ENCODE results near the gene ELOVL1.
A peak's percentile ranks its signal among the peaks of the same experiment; 100 is the strongest.
"Not testable (repeated sequence)": the region's sequence is repeated elsewhere in the genome, so short reads cannot be mapped to it uniquely, and the experiment has no call there.

ELOVL1 gene

GRCh38 chr1:43381612-43382011, 13.8 kb upstream of the ELOVL1 start:
- DNase-seq (ENCODE audit: low spot score): no peak

- DNase-seq (ENCODE audit: low spot score): no peak
Observed at GRCh38 chr1:43379476-43379875, 11.7 kb upstream of the ELOVL1 start.

- no peak for DNase-seq (ENCODE audit: low spot score)
Observed at GRCh38 chr1:43377831-43378230, 10.0 kb upstream of the ELOVL1 start.

- no peak for DNase-seq (ENCODE audit: low spot score)
Observed at GRCh38 chr1:43376723-43377235, 9.0 kb upstream of the ELOVL1 start.

- DNase-seq (ENCODE audit: low spot score): peak; percentile 88
Observed at GRCh38 chr1:43373066-43373940, 5.5 kb upstream of the ELOVL1 start.

GRCh38 chr1:43372172-43372571, 4.4 kb upstream of the ELOVL1 start:
- DNase-seq (ENCODE audit: low spot score): peak; percentile 37

GRCh38 chr1:43370564-43370963, 2.8 kb upstream of the ELOVL1 start:
- no peak for DNase-seq (ENCODE audit: low spot score)

- DNase-seq (ENCODE audit: low spot score): not testable (repeated sequence)
Observed at GRCh38 chr1:43369779-43370178, 2.0 kb upstream of the ELOVL1 start.

GRCh38 chr1:43368646-43369020, 822 bp upstream of the ELOVL1 start:
- peak; percentile 32 for DNase-seq (ENCODE audit: low spot score)

- DNase-seq (ENCODE audit: low spot score): no peak
Observed at GRCh38 chr1:43367026-43367903, 546 bp downstream of the ELOVL1 start.

- DNase-seq (ENCODE audit: low spot score): no peak
Observed at GRCh38 chr1:43366601-43367025, 1.2 kb downstream of the ELOVL1 start.

GRCh38 chr1:43366179-43366578, 1.6 kb downstream of the ELOVL1 start:
- DNase-seq (ENCODE audit: low spot score): peak; percentile 62

- DNase-seq (ENCODE audit: low spot score): no peak
Observed at GRCh38 chr1:43365678-43366077, 2.1 kb downstream of the ELOVL1 start.

- no peak for DNase-seq (ENCODE audit: low spot score)
Observed at GRCh38 chr1:43363935-43364525, 3.8 kb downstream of the ELOVL1 start.

- no peak for DNase-seq (ENCODE audit: low spot score)
Observed at GRCh38 chr1:43363283-43363934, 4.4 kb downstream of the ELOVL1 start.

- DNase-seq (ENCODE audit: low spot score): no peak
Observed at GRCh38 chr1:43360616-43361015, 7.2 kb downstream of the ELOVL1 start.

GRCh38 chr1:43359696-43360095, 8.1 kb downstream of the ELOVL1 start:
- no peak for DNase-seq (ENCODE audit: low spot score)

- peak; percentile 99 for DNase-seq (ENCODE audit: low spot score)
Observed at GRCh38 chr1:43358746-43359693, 8.8 kb downstream of the ELOVL1 start, which contains the start of gene CDC20. Gene CDC20, plus strand, starts transcription at chr1:43358981. Its CDS starts 235 bp downstream, at chr1:43359216.

GRCh38 chr1:43358121-43358745, 9.6 kb downstream of the ELOVL1 start:
- no peak for DNase-seq (ENCODE audit: low spot score)

GRCh38 chr1:43357251-43357650, 10.6 kb downstream of the ELOVL1 start:
- no peak for DNase-seq (ENCODE audit: low spot score)
